Measurements from ENCODE around the gene EPGN.

Gene EPGN

DNA sequence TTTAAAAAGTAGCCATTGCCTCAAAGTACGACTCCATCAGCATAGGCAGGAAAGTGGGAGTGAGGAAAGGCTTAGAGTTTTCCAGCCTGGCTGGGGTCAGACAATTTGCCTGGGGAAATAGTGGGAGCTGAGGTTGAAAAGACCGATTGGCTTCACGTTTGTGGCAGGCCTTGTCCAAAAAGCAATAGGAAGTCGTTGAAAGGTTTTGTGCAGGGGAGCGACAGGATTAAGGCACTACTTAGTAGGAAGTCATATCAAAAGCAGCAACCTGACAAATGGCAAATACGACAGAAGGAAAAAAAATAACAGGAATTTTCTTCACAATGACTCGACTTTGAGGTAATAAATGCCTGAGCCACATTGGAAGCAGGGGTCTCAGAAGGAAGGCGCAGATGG, 56.0 kb downstream of the EPGN start:
- no peaks in the 10 kb centered on the region for H3K79me2 ChIP-seq (ENCODE audit: low read length)
- no peak overlapping the region for H3K27ac ChIP-seq (ENCODE audit: low read length)
- no peak for TF ChIP-seq EZH2phosphoT487 (IDR thresholded peaks at IDR 0.05; ENCODE audit: low read depth)
- no peak for TF ChIP-seq CTCF (IDR thresholded peaks at IDR 0.05; ENCODE audit: low read depth, low read length)
- peaks cover 15% of the 10 kb centered on the region for H3K4me1 ChIP-seq (ENCODE audit: low read length)
- H3K9me3 ChIP-seq (ENCODE audit: insufficient read depth, low read length) = no peaks in the 10 kb centered on the region
- H3K4me3 ChIP-seq (ENCODE audit: low read length) = no peak overlapping the region
- no peaks in the 10 kb centered on the region for H3K27me3 ChIP-seq (ENCODE audit: low read depth, low read length)
- H3K4me2 ChIP-seq (ENCODE audit: low read length) = no peak overlapping the region
- no peak overlapping the region for H3K9ac ChIP-seq (ENCODE audit: low read length)
- no peaks in the 10 kb centered on the region for H3K36me3 ChIP-seq (replicated peaks; ENCODE audit: low read depth, low read length)
- no peaks in the 10 kb centered on the region for H4K20me1 ChIP-seq (ENCODE audit: insufficient read depth, low read length)
- H2AFZ ChIP-seq (ENCODE audit: low read depth, low read length) = no peak overlapping the region

DNA sequence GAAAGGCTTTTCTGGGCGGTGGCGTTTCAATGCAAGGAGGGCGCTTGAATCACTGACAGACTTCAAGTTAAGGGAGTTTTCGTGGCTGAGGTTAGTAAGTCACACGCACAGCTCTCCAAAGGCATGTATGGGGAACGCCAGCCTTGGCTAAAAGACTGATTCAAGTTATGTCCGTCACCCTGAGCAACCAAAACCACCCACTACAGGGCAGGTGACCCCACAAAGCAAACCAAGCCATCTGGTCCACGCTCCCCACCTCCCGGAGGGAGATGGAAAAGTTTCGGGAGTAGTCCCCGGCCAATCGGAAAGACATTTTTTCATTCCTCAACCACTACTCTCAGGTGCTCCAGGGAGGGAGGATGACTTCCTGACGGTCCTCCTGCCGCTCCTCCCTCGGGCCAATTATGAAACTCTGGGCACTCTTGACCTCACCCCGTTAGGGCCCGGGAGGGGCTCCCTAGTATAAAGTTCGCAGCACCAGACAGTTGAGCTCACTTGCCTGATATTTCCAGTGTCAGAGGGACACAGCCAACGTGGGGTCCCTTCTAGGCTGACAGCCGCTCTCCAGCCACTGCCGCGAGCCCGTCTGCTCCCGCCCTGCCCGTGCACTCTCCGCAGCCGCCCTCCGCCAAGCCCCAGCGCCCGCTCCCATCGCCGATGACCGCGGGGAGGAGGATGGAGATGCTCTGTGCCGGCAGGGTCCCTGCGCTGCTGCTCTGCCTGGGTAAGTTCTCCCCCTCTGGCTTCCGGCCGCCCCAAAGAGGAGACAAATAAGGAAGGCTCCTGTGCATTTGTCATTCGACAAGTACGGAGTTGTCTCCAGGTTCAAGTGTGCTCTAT, 56.6 kb downstream of the EPGN start, which contains the start of gene EREG:
Gene EREG, plus strand, starts transcription at position 494 of the 840 bp plus-strand sequence. Its CDS starts 164 bp downstream, at position 658.
- Histone ChIP-seq H3K79me2 (ENCODE audit: low read length) (no peaks in the 10 kb centered on the region), H3K4me2 (ENCODE audit: low read length) (no peak within 1 kb of the TSS), H3K27me3 (ENCODE audit: low read depth, low read length) (no peaks in the 10 kb centered on the region), H3K4me1 (ENCODE audit: low read length) (peaks cover 15% of the 10 kb centered on the region), H3K36me3 (replicated peaks; ENCODE audit: low read depth, low read length) (no peaks in the 10 kb centered on the region), H2AFZ (ENCODE audit: low read depth, low read length) (no peak within 1 kb of the TSS), H4K20me1 (ENCODE audit: insufficient read depth, low read length) (no peaks in the 10 kb centered on the region), H3K9me3 (ENCODE audit: insufficient read depth, low read length) (no peaks in the 10 kb centered on the region), H3K9ac (ENCODE audit: low read length) (no peak within 1 kb of the TSS), H3K4me3 (ENCODE audit: low read length) (no peak within 1 kb of the TSS), H3K27ac (ENCODE audit: low read length) (no peak within 1 kb of the TSS)
- TF ChIP-seq EZH2phosphoT487 (IDR thresholded peaks at IDR 0.05; ENCODE audit: low read depth) = no peak
- no peak for TF ChIP-seq CTCF (IDR thresholded peaks at IDR 0.05; ENCODE audit: low read depth, low read length)

DNA sequence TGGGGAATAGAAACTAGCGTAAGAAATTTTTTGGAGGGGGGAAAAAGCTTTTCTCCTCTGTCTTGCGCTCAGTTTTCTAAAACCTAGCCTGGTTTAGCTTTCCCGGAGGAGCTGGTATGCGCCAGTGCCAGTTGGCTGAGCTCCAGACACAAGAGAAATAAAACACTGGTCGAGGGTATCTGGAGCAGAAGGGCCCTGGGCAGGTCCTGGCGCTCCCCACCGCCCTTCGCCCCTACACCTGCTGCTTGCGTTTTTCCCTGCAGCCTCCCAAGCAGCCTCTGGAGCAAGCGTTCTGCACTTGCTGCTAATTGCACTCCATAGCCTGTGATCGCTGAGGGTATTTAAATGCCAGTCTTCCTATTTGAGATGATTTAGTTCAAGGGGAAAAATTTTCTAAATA, 57.5 kb downstream of the EPGN start:
- Histone ChIP-seq H4K20me1 (ENCODE audit: insufficient read depth, low read length) (no peaks in the 10 kb centered on the region), H3K79me2 (ENCODE audit: low read length) (no peaks in the 10 kb centered on the region), H3K4me3 (ENCODE audit: low read length) (no peak overlapping the region), H3K27me3 (ENCODE audit: low read depth, low read length) (no peaks in the 10 kb centered on the region), H2AFZ (ENCODE audit: low read depth, low read length) (no peak overlapping the region), H3K36me3 (replicated peaks; ENCODE audit: low read depth, low read length) (no peaks in the 10 kb centered on the region), H3K4me1 (ENCODE audit: low read length) (peaks cover 15% of the 10 kb centered on the region), H3K9me3 (ENCODE audit: insufficient read depth, low read length) (no peaks in the 10 kb centered on the region), H3K9ac (ENCODE audit: low read length) (no peak overlapping the region), H3K27ac (ENCODE audit: low read length) (no peak overlapping the region), H3K4me2 (ENCODE audit: low read length) (no peak overlapping the region)
- TF ChIP-seq CTCF (IDR thresholded peaks at IDR 0.05; ENCODE audit: low read depth, low read length) (no peak), EZH2phosphoT487 (IDR thresholded peaks at IDR 0.05; ENCODE audit: low read depth) (no peak)

Measured in OCI-LY3 (cell line).